GM12878 (cell line): Measurements from ENCODE around the gene ANKRD23. TPM values are rescaled to one million over a fixed set of nuclear protein-coding genes. Genes with fewer than 3 reads are reported as not detected.
A peak's percentile ranks its signal among the peaks of the same experiment; 100 is the strongest.

ENCODE experiments used
- ATAC-seq: fragments of 200-7000 bp; cut with Tn5 transposase; 3 replicates; pipeline ENCODE4 v1.9.1; 2020; ENCODE audit warnings: mild to moderate bottlenecking, moderate library complexity
- BruUV-seq: library from RNA; stranded (reverse); fragments of 400-500 nt; replicated peaks from 2 replicates; lab custom pipeline; 2021; lab: Mats Ljungman, UMichigan
- CTCF ChIA-PET: fragments of 300-600 bp; sonication (Branson Sonifier 250); formaldehyde crosslinking; extraction: SDS; loops from one replicate; lab custom pipeline; 2021; ENCODE audit warnings: inconsistent platforms; lab: Yijun Ruan, JAX
- POLR2A ChIA-PET: fragments of 350-600 bp; formaldehyde crosslinking; extraction: SDS; loops from one replicate; lab custom pipeline; 2021; ENCODE audit warnings: inconsistent platforms; lab: Charles Lee
- RAD21 ChIA-PET: fragments of 300-600 bp; sonication (Branson Sonifier 250); formaldehyde crosslinking; loops from one replicate; lab custom pipeline; 2023; ENCODE audit warnings: antibody characterized with exemption; ENCODE audit not compliant: unreplicated experiment; lab: Charles Lee
- SMC1A ChIA-PET: fragments of 300-600 bp; sonication (Branson Sonifier 250); formaldehyde crosslinking; loops from one replicate; lab custom pipeline; 2023; ENCODE audit not compliant: unreplicated experiment, uncharacterized antibody; lab: Charles Lee
- DNase-seq: peaks from one replicate; pipeline ENCODE4 v3.0.0-alpha.2; 2011; ENCODE audit warnings: low read depth, low spot score
- FAIRE-seq: peaks from 3 replicates; lab custom pipeline; 2011; peaks lifted over from hg19 to GRCh38; lab: Jason Lieb, UNC
- H2AFZ ChIP-seq: 2 replicates; pipeline ENCODE4 v1.6.0; 2011; ENCODE audit warnings: low read depth, low read length, control low read depth; ENCODE audit not compliant: control insufficient read depth
- H3K27ac ChIP-seq: 2 replicates; pipeline ENCODE4 v1.5.1; 2011; ENCODE audit warnings: control low read depth; ENCODE audit not compliant: control insufficient read depth, insufficient read depth
- H3K27me3 ChIP-seq, 2 experiments: replicated peaks in 1 of 2; 2 replicates each; pipeline versions ENCODE4 v1.6.0 to v1.6.1; 2011; ENCODE audit warnings: low read length in 1 of 2; ENCODE audit not compliant: control insufficient read depth in 2 of 2, insufficient read depth in 2 of 2
- H3K36me3 ChIP-seq, 2 experiments: 2 replicates each; pipeline ENCODE4 v1.5.1; 2011; ENCODE audit warnings: low read length in 1 of 2; ENCODE audit not compliant: control insufficient read depth in 2 of 2, insufficient read depth in 2 of 2
- H3K4me1 ChIP-seq: 2 replicates; pipeline ENCODE4 v1.6.1; 2011; ENCODE audit warnings: mild to moderate bottlenecking, low read length, moderate library complexity, mixed read lengths; ENCODE audit not compliant: control insufficient read depth, insufficient read depth
- H3K4me2 ChIP-seq: 2 replicates; pipeline ENCODE4 v1.6.0; 2011; ENCODE audit warnings: control low read depth; ENCODE audit not compliant: control insufficient read depth, insufficient read depth
- H3K4me3 ChIP-seq: fragments of 200-600 bp; sonication (generic); 2 replicates; pipeline ENCODE4 v1.5.1; 2016
- H3K79me2 ChIP-seq: 2 replicates; pipeline ENCODE4 v1.6.0; 2011; ENCODE audit warnings: low read length; ENCODE audit not compliant: control insufficient read depth, insufficient read depth
- H3K9ac ChIP-seq: 2 replicates; pipeline ENCODE4 v1.8.0; 2011; ENCODE audit warnings: low read length, control low read depth, mixed read lengths; ENCODE audit not compliant: control insufficient read depth, insufficient read depth
- H3K9me3 ChIP-seq: replicated peaks from 3 replicates; pipeline ENCODE4 v1.5.1; 2011; ENCODE audit warnings: mild to moderate bottlenecking, low read length; ENCODE audit not compliant: control insufficient read depth, insufficient read depth
- H4K20me1 ChIP-seq: 2 replicates; pipeline ENCODE4 v1.6.0; 2011; ENCODE audit not compliant: control insufficient read depth, insufficient read depth
- ATF2 ChIP-seq: IDR thresholded peaks from 2 replicates; pipeline ENCODE4 v1.6.1; 2012; ENCODE audit warnings: low read length, inconsistent platforms
- BRCA1 ChIP-seq: IDR thresholded peaks from 2 replicates; pipeline ENCODE4 v1.6.1; 2011; ENCODE audit warnings: low read depth, low read length, improper control_type of control experiment
- CBFB ChIP-seq: IDR thresholded peaks from 2 replicates; pipeline ENCODE4 v1.6.1; 2016; ENCODE audit warnings: antibody characterized with exemption, low read depth
- CHD4 ChIP-seq: fragments of 200-600 bp; sonication (generic); IDR thresholded peaks from 2 replicates; pipeline ENCODE4 v1.6.1; 2016; ENCODE audit warnings: mild to moderate bottlenecking
- MLLT1 ChIP-seq: fragments of 450-650 bp; IDR thresholded peaks from 2 replicates; pipeline ENCODE4 v1.6.1; 2016; ENCODE audit warnings: mild to moderate bottlenecking
- MYC ChIP-seq: IDR thresholded peaks from 2 replicates; pipeline ENCODE4 v1.6.1; 2011; ENCODE audit warnings: mild to moderate bottlenecking, low read length, moderate library complexity, inconsistent platforms; ENCODE audit not compliant: insufficient read depth, insufficient replicate concordance, insufficient read length, severe bottlenecking
- NBN ChIP-seq: fragments of 450-650 bp; IDR thresholded peaks from 2 replicates; pipeline ENCODE4 v1.6.1; 2016
- POLR2A ChIP-seq: IDR thresholded peaks from 2 replicates; pipeline ENCODE4 v1.6.1; 2011; ENCODE audit warnings: low read depth, mild to moderate bottlenecking, low read length
- RB1 ChIP-seq: fragments of 450-650 bp; formaldehyde crosslinking; IDR thresholded peaks from 2 replicates; pipeline ENCODE4 v1.6.1; 2017; ENCODE audit warnings: mild to moderate bottlenecking, borderline replicate concordance
- RUNX3 ChIP-seq: IDR thresholded peaks from 2 replicates; pipeline ENCODE4 v1.6.1; 2012; ENCODE audit warnings: low read length, inconsistent platforms
- SMC3 ChIP-seq: IDR thresholded peaks from 2 replicates; pipeline ENCODE4 v1.6.1; 2011; ENCODE audit warnings: low read length, improper control_type of control experiment, borderline replicate concordance
- SREBF1 ChIP-seq: IDR thresholded peaks from 2 replicates; pipeline ENCODE4 v1.6.1; 2012; ENCODE audit warnings: mild to moderate bottlenecking, low read length
- STAT3 ChIP-seq: IDR thresholded peaks from 2 replicates; pipeline ENCODE4 v1.6.1; 2011; ENCODE audit warnings: low read depth, low read length, improper control_type of control experiment
- ZNF622 ChIP-seq: fragments of 450-650 bp; IDR thresholded peaks from 2 replicates; pipeline ENCODE4 v1.6.1; 2017; ENCODE audit warnings: mild to moderate bottlenecking, inconsistent platforms
- WGBS: methylation state at CpG from one replicate; pipeline ENCODE4 v1.1.6; 2016; ENCODE audit warnings: low lambda C conversion rate; ENCODE audit not compliant: insufficient replicate concordance, insufficient coverage; ENCODE audit errors: missing lambda C conversion rate; 5-methylcytosine and 5-hydroxymethylcytosine counted together
- in situ Hi-C: fragments of 300-500 bp; cut with MboI; formaldehyde crosslinking; loops from 9 replicates; pipeline ENCODE4 v1.14.3; 2018; ENCODE audit warnings: mixed read lengths
- intact Hi-C: fragments of 100-400 bp; cut with micrococcal nuclease; formaldehyde crosslinking; loops from one replicate; pipeline ENCODE4 v1.14.2; 2022; ENCODE audit not compliant: unreplicated experiment
- polyA plus RNA-seq, 11 experiments: library from polyadenylated mRNA; depleted of rRNA in 4 of 11; unstranded in 6 of 11; stranded (reverse) in 5 of 11; fragments of >200 nt; fragmentation: Nextera tagmentation in 4 of 11; fragmentation: Illumina TruSeq in 1 of 11; extraction: Ambion mirVana in 4 of 11; extraction: Trizol in 1 of 11; gene quantifications; 1 replicate in 1 of 11; 2 replicates in 10 of 11; pipeline versions ENCODE4 v1.2.1 to v1.2.3, GENCODE V29; 2011 to 2016; ENCODE audit warnings: inconsistent platforms in 2 of 11, missing spikeins in 2 of 11, low read depth in 1 of 11
- total RNA-seq, 4 experiments: library from RNA; depleted of rRNA in 3 of 4; stranded (reverse); fragments of >200 nt in 3 of 4; fragmentation: Illumina TruSeq in 1 of 4; extraction: Trizol in 1 of 4; gene quantifications; 2 replicates each; pipeline versions ENCODE4 v1.2.1 to v1.2.3, GENCODE V29; 2013 to 2021
- TF ChIP-seq, protein P1 (sequence below): IDR thresholded peaks from 2 replicates; pipeline ENCODE4 v1.6.1; 2012; ENCODE audit warnings: low read depth, low read length, improper control_type of control experiment

Gene ANKRD23
- total and polyA plus RNA-seq, 10 of the 15 experiments (the other 5 are each of a cell fraction or from before 2014, with no cell fraction given): 0.34 to 5.3 (median 2.7) TPM

DNA sequence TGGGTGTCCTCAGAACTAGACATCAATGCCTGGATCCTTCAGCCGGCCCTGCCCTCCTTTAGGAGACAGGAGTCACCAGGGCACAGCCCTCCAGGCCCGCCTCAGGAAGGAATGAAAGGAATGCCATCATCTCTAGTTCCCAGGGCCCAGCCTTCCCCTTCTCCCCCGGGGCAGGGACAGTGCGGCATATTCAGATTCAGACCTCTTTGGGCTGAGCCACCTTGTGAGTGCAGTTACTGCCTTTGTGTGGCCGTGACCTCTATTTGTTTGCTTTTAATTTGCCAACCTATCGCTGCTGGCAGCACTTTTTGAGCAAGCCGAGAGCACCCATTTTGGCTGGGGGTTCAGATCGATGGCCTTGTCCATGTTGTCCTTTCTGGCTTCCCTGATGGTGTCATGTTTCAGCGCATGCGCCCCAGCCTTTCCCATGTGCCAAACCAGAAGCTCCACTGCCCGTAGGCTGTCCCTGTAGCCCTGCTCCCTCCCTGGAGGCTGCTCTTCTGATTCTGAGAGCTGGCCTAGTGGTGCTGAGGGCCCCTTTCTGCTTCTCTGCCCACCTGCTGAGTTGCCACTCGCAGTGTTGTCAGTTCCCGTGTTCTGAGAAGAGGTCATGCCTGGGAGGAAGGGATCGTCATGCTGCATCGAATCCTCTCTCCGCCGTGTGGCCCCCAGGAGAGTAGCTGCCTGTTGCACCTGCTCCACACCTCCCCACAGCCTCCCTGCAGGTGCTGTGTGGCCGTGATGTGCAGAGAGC is 10.9 kb downstream of the ANKRD23 start:
- FAIRE-seq (no peak), ATAC-seq (no peak), DNase-seq (no peak)
- in situ Hi-C loops: no loop called here
- ChIA-PET SMC1A (no interaction called here), RAD21 (no interaction called here), CTCF (interaction anchor here (0.6 kb wide), 1 partner anchor 23 kb away, joined by 3 read pairs; no protein-coding TSS in a partner anchor), POLR2A (interaction anchor here (0.6 to 1.0 kb wide), 2 partner anchors 41 to 54 kb away, joined by 5 read pairs; no protein-coding TSS in a partner anchor)
- WGBS: 59% methylated on average over 18 of the region's 18 CpGs
- no peak overlapping the region for H2AFZ ChIP-seq
- H4K20me1 ChIP-seq: no peaks in the 10 kb centered on the region
- no peak overlapping the region for H3K4me2 ChIP-seq
- intact Hi-C loops: no loop called here
- H3K9ac ChIP-seq: no peak overlapping the region
- TF ChIP-seq MLLT1 (no peak), POLR2A (0 out of 2 replicates have a peak, but pooled peaks have one; percentile 9)
- no peaks in the 10 kb centered on the region for H3K27me3 ChIP-seq
- BruUV-seq: no TSS peak
- H3K79me2 ChIP-seq: no peaks in the 10 kb centered on the region
- no peak overlapping the region for H3K4me3 ChIP-seq
- H3K9me3 ChIP-seq: no peaks in the 10 kb centered on the region
- H3K27ac ChIP-seq: no peak overlapping the region
- H3K36me3 ChIP-seq: peaks cover 12 to 20% of the 10 kb centered on the region in 2 experiments
- no peaks in the 10 kb centered on the region for H3K4me1 ChIP-seq

GRCh38 chr2:96832408-96832753 is 11.4 kb downstream of the ANKRD23 start:
- Histone ChIP-seq H4K20me1 (no peaks in the 10 kb centered on the region), H3K27ac (no peak overlapping the region), H3K9ac (no peak overlapping the region), H3K4me2 (no peak overlapping the region), H3K79me2 (no peaks in the 10 kb centered on the region), H3K36me3 (peaks cover 12 to 23% of the 10 kb centered on the region in 2 experiments), H3K27me3 (no peaks in the 10 kb centered on the region), H3K4me1 (no peaks in the 10 kb centered on the region), H3K9me3 (no peaks in the 10 kb centered on the region), H2AFZ (no peak overlapping the region), H3K4me3 (no peak overlapping the region)
- intact Hi-C loops: no loop called here
- ChIA-PET CTCF (no interaction called here), POLR2A (interaction anchor here (0.6 kb wide), 1 partner anchor 41 kb away, joined by 5 read pairs; no protein-coding TSS in a partner anchor), SMC1A (no interaction called here), RAD21 (no interaction called here)
- DNase-seq: no peak
- WGBS: 83% methylated on average over 11 of the region's 11 CpGs
- in situ Hi-C loops: no loop called here
- no peak for ATAC-seq
- no peak for FAIRE-seq
- no TSS peak for BruUV-seq
- no peak for TF ChIP-seq CHD4
- TF ChIP-seq SREBF1: no peak
- TF ChIP-seq MYC: no peak
- TF ChIP-seq NBN: no peak
- TF ChIP-seq, protein P1, sequence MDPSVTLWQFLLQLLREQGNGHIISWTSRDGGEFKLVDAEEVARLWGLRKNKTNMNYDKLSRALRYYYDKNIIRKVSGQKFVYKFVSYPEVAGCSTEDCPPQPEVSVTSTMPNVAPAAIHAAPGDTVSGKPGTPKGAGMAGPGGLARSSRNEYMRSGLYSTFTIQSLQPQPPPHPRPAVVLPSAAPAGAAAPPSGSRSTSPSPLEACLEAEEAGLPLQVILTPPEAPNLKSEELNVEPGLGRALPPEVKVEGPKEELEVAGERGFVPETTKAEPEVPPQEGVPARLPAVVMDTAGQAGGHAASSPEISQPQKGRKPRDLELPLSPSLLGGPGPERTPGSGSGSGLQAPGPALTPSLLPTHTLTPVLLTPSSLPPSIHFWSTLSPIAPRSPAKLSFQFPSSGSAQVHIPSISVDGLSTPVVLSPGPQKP: no peak
- no peak for TF ChIP-seq ZNF622
- TF ChIP-seq SMC3: no peak
- TF ChIP-seq RB1: no peak
- no peak for TF ChIP-seq ATF2
- no peak for TF ChIP-seq POLR2A
- TF ChIP-seq CBFB: no peak
- no peak for TF ChIP-seq BRCA1
- no peak for TF ChIP-seq RUNX3
- no peak for TF ChIP-seq STAT3
